ENCODE results near the gene SLA2. TPM values are rescaled to one million over a fixed set of nuclear protein-coding genes. Genes with fewer than 3 reads are reported as not detected.

SLA2 gene
- total and polyA plus RNA-seq, 2 of the 4 experiments (the other 2 are of a cell fraction), result 0.03 TPM; not detected in 1

DNA sequence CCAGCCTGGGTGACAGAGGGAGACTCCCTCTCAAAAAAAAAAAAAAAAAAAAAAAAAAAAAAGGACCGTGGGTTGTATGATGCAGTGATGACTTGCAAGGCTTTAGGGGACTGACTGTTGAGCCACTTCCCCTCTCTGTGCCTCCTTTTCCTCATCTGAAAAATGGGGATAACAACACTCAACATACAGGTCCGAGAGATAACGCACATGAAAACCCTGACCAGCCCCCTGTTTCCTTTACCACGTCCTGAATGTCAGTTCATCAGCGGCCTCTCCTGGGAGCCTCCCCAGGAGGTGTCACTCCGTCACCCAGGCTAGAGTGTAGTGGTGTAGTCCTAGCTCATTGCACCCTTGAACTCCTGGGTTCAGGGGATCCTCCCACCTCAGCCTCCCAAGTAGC is 3.9 kb downstream of the SLA2 start:
- TF ChIP-seq, protein P1, sequence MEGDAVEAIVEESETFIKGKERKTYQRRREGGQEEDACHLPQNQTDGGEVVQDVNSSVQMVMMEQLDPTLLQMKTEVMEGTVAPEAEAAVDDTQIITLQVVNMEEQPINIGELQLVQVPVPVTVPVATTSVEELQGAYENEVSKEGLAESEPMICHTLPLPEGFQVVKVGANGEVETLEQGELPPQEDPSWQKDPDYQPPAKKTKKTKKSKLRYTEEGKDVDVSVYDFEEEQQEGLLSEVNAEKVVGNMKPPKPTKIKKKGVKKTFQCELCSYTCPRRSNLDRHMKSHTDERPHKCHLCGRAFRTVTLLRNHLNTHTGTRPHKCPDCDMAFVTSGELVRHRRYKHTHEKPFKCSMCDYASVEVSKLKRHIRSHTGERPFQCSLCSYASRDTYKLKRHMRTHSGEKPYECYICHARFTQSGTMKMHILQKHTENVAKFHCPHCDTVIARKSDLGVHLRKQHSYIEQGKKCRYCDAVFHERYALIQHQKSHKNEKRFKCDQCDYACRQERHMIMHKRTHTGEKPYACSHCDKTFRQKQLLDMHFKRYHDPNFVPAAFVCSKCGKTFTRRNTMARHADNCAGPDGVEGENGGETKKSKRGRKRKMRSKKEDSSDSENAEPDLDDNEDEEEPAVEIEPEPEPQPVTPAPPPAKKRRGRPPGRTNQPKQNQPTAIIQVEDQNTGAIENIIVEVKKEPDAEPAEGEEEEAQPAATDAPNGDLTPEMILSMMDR (conservative IDR thresholded peaks at IDR 0.05; ENCODE audit: low read depth, low read length), result no peak
- TF ChIP-seq FOS (IDR thresholded peaks at IDR 0.05; ENCODE audit: low read depth, low read length), result no peak
- no peak for TF ChIP-seq CHD1 (IDR thresholded peaks at IDR 0.05; ENCODE audit: low read depth, low read length)
- TF ChIP-seq RFX5 (IDR thresholded peaks at IDR 0.05; ENCODE audit: low read depth, low read length), result no peak
- TF ChIP-seq BHLHE40 (IDR thresholded peaks at IDR 0.05; ENCODE audit: low read depth, low read length), result no peak
- no peak for TF ChIP-seq CEBPB (IDR thresholded peaks at IDR 0.05; ENCODE audit: low read depth, low read length)
- no peak for TF ChIP-seq RAD21 (IDR thresholded peaks at IDR 0.05; ENCODE audit: low read length)
- no peak for TF ChIP-seq SMC3 (IDR thresholded peaks at IDR 0.05; ENCODE audit: low read depth, low read length)
- no peak for TF ChIP-seq MAFK (IDR thresholded peaks at IDR 0.05; ENCODE audit: low read depth, low read length)
- no peak for TF ChIP-seq POLR2A (IDR thresholded peaks at IDR 0.05; ENCODE audit: low read depth, low read length)
- TF ChIP-seq, protein P2, sequence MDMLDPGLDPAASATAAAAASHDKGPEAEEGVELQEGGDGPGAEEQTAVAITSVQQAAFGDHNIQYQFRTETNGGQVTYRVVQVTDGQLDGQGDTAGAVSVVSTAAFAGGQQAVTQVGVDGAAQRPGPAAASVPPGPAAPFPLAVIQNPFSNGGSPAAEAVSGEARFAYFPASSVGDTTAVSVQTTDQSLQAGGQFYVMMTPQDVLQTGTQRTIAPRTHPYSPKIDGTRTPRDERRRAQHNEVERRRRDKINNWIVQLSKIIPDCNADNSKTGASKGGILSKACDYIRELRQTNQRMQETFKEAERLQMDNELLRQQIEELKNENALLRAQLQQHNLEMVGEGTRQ (IDR thresholded peaks at IDR 0.05; ENCODE audit: low read depth, low read length), result no peak
- in situ Hi-C loops (cut with MboI; ENCODE audit: low sequenced_read_pairs), result no loop called here

More for the DNA sequence above, 3.9 kb downstream of the SLA2 start:
- H2BK5ac ChIP-seq (ENCODE audit: low read depth, low read length, poor library complexity, severe bottlenecking), result no peak overlapping the region
- H2AK9ac ChIP-seq (replicated peaks; ENCODE audit: low read depth, low read length, poor library complexity), result no peak overlapping the region
- 0 out of 2 replicates have a peak, but pooled peaks cover 1% of the 10 kb centered on the region for H3K27me3 ChIP-seq (ENCODE audit: control insufficient read depth, insufficient read depth, low read length)
- H2AFZ ChIP-seq (replicated peaks; ENCODE audit: low read length, poor library complexity), result no peak overlapping the region
- H3K9ac ChIP-seq (ENCODE audit: low read depth, low read length), result no peak overlapping the region
- no peak overlapping the region for H2AK5ac ChIP-seq (ENCODE audit: low read depth, low read length)
- H4K5ac ChIP-seq (ENCODE audit: low read depth, low read length), result no peak overlapping the region
- H3K4me3 ChIP-seq (ENCODE audit: insufficient read depth, low read depth, low read length), result no peak overlapping the region
- H4K91ac ChIP-seq (ENCODE audit: insufficient read depth, low read depth, low read length), result no peak overlapping the region
- no peak overlapping the region for H4K8ac ChIP-seq (ENCODE audit: low read depth in 2 of 2, low read length in 2 of 2)
- ATAC-seq (ENCODE audit: low read depth) (no peak), DNase-seq (no peak)
- no peak overlapping the region for H2BK120ac ChIP-seq (ENCODE audit: low read depth, low read length)
- intact Hi-C loops (cut with micrococcal nuclease) (no loop called here), dilution Hi-C loops (cut with HindIII; ENCODE audit: low sequenced_read_pairs, unreplicated experiment) (no loop called here)
- no peak overlapping the region for H3K14ac ChIP-seq (replicated peaks; ENCODE audit: low read depth, low read length)
- CTCF ChIA-PET, result no interaction called here
- POLR2A ChIA-PET (ENCODE audit: unreplicated experiment), result no interaction called here
- H3K27ac ChIP-seq (ENCODE audit: insufficient read depth, low read length), result no peak overlapping the region
- no peaks in the 10 kb centered on the region for H3K9me1 ChIP-seq (ENCODE audit: insufficient read depth, low read length)
- no peak overlapping the region for H3K23ac ChIP-seq (ENCODE audit: low read depth, low read length)
- H3K9me3 ChIP-seq (ENCODE audit: control insufficient read depth, insufficient read depth, low read length), result no peaks in the 10 kb centered on the region
- H4K20me1 ChIP-seq (ENCODE audit: insufficient read depth, low read length), result no peaks in the 10 kb centered on the region
- BruUV-seq (replicated peaks), result no TSS peak
- no CpG with 5 or more reads among the region's 6 CpGs for WGBS, 2 experiments (ENCODE audit: extremely low coverage in 2 of 2, insufficient read length in 1 of 2)
- H3K4me2 ChIP-seq (ENCODE audit: low read depth, low read length), result no peak overlapping the region
- H3K4me1 ChIP-seq (ENCODE audit: control insufficient read depth, insufficient read depth, low read length), result no peaks in the 10 kb centered on the region
- no peak overlapping the region for H2BK20ac ChIP-seq (ENCODE audit: low read depth, low read length)
- no peak overlapping the region for H3K4ac ChIP-seq (ENCODE audit: low read depth, low read length)
- H3K36me3 ChIP-seq (ENCODE audit: control insufficient read depth, insufficient read depth, low read length), result no peaks in the 10 kb centered on the region
- no peak overlapping the region for H3K56ac ChIP-seq (ENCODE audit: extremely low read depth, insufficient read depth, low read length)
- no peak overlapping the region for H3K18ac ChIP-seq (ENCODE audit: low read depth, low read length)
- no peak overlapping the region for H2BK15ac ChIP-seq (ENCODE audit: low read depth, low read length)
- H3K79me1 ChIP-seq (ENCODE audit: low read depth in 1 of 2, low read length in 2 of 2), result no peaks in the 10 kb centered on the region

Data from IMR-90 (cell line).